Hippocampal formation (tissue), 2 donors: ENCODE data around the gene B3GNT9.

Experiments used
- DNase-seq, 2 donors: peaks; one replicate each; lab custom pipeline; 2025; lab: John Stamatoyannopoulos, UW

B3GNT9 gene

DNA sequence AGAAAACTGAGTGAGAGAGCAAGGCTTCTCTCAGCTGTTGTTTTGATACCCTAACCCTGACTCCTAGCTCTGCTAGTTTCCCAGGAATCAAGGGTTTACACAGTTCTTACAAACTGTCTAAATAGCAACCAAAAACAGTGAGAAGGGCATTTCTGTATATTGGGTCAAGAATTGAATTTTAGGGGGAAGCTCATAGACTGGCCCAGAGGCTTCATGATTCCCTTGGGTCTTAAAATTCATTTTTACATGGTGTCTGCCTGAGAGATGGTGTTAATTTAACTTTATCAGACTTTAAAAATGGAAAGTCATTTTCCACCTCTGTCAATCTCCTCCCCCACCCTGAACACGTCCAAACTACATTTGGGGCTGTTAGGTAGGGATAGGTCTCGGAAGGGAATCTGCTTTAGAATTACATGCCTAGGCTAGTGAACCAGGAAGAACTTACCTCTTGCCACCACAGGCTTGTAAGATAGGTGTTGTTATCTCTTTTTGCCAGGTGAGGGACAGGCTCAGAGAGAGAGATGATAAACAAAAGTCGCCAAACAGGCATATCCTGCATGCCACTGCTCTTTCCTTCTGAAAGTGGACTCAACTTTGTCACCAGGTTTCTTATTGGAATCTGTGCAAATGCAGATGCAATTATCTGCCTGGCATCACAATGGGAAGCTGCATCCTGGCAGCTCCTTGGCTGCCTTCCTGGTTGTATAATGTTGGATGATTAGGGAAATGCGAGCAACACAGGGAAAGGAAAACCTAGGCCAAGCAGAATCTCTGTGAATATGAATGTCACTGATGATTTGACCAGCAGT is 38.0 kb downstream of the B3GNT9 start:
- no peak for DNase-seq

DNA sequence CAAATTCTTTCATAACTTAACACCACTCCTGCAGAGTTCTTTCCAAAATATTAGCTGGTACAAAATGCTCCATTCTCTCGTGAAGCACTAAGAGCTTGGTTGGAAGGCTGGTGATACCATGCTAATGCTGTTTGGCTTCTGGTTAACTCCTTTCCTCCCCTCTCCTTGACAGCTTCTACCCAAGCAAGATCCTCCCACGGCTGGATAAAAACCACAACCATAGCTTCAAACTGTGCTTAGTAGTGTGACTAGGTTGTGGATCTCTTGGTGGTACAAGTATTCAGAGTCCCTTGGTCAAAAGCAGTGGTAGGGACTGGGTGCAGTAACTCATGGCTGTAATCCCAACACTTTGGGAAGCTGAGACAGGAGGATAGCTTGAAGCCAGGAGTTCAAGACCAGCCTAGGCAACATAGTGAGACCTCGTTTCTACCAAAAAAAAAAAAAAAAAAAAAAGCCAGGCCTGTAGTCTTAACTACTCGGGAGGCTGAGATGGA is 38.8 kb downstream of the B3GNT9 start:
- DNase-seq = no peak

DNA sequence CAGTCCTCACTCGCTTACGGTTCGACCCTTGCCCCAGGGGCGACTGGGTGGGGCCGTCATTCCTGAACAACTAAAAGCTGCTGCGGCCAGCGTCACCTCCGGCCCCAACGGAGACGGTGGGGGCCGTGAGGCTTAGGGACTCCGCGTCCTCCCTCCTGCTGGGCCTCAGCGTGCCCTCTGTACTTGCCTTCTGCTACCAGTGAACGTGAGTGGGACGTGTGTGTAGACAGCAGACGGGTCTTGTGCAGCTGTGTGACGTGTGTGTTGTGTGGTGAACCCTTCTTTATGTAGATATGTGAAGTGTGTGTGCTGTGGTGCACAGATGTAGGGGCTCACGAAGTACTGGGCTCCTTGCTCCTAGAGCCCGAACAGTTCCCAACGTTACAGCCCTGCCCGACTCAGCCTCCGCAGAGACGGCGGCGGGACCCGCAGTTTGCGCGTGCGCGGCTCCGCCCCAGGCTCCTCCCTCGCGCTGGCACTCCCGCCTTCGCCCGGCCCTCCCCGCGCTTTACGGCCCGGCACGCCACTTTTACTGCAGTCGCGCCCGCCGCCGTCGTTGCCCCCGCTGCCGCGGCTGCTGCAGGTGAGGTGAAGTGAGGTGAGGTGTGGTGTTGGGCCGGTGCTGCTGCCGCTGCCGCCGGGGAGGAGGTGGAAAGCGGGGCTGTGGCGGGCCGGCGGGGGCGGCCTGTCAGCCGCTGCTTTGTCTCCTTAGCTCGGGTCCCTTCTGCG is 41.2 kb downstream of the B3GNT9 start, which contains the start of gene PHAF1:
Gene PHAF1 (plus strand): TSS at position 535 of the 729 bp plus-strand sequence. CDS start 235 bp downstream, outside the sequence.
- DNase-seq = peak; percentile 89 to 93

DNA sequence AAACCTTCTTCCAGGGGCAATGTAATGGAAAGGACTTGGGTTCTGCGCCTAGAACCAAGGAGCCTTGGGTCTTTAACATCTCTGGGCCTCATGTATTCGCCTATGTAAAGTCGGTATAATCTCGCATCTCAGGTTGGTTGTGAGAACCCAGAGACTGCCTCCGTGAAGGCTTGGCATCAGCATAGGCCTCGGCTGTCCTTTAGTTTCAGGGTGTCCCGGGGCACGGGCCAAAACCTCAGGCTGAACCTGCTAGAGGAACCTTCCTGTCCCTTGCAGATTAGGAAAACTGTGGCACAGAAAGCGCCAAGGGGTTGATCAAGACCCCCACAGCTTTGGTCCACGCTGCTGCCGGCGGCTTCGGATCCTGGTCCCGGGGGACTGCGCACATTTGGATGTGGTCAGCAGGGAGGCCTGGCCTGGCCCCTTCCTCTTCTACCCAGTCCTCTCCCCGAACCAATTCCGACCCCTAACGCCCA is 41.8 kb downstream of the B3GNT9 start:
- no peak for DNase-seq

DNA sequence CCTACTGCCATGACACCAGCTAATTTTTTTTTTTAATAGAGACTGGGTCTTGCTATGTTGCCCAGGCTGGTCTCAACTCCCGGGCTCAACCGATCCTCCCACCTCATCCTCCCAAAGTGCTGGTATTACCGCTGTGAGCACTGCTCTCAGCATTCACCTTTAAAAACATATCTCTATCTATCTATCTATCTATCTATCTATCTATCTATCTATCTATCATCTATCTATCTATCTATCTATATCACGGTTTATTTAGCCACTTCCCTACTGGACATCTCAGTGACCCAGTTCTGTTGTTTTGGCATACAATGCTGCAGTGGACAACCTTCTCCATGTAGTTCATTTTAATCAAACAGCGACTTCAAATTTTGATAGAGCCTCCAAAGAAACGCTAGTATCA is 42.3 kb downstream of the B3GNT9 start:
- DNase-seq = no peak

DNA sequence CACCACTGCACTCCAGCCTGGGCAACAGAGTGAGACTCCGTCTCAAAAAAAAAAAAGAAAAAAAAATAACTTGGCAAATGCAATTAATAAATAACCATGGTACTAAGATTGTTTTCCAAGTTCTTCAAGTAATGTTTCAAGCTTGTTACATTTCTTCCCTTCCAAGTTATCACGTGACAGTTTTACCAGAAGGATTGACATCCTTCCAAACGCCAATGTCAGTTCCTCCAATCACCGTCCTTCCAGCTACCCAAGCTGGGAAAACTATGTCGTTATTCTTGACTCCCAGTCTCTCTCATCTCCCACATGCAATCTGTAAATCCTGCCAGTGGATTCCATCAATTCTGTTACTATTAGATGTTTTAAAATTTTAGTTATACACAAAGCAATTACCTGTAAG is 44.9 kb downstream of the B3GNT9 start:
- peak in 1 of 2 donors; percentile 28 for DNase-seq

DNA sequence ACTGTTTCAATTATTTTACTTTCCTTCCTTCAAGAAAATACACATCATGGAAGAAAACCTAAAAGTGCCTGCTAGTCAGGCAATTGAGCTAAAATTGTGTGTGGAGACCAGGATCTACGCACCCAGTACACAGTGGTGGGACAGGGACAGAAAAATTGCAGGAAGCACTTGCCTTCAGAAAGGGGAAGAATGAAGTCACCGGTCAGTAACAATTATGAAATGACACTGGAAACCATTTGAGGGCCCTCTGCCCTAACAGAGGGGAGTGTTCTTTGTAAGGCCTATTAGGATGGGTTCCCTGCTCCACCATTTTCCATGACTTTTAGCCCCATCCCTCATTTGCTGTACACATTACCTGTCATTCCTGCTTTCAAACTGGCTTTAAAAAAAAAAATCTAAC is 45.6 kb downstream of the B3GNT9 start:
- no peak for DNase-seq

DNA sequence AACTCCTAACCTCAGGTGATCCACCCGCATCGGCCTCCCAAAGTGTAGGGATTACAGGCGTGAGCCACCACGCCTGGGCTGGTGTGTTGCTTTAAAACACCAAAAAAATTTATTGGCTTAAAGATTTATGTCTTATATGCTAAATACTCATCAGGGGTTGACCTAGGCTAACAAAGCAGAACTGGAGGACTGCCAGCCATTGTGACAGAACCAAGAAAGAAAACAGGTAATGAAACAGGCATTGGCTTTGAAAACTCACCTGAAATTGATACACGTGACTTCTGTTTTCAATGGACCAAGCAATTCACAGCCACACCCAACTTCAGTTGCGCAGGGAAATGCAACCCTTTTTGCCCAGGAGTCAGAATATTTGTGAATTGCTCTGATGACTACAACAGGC is 46.0 kb downstream of the B3GNT9 start:
- no peak for DNase-seq

DNA sequence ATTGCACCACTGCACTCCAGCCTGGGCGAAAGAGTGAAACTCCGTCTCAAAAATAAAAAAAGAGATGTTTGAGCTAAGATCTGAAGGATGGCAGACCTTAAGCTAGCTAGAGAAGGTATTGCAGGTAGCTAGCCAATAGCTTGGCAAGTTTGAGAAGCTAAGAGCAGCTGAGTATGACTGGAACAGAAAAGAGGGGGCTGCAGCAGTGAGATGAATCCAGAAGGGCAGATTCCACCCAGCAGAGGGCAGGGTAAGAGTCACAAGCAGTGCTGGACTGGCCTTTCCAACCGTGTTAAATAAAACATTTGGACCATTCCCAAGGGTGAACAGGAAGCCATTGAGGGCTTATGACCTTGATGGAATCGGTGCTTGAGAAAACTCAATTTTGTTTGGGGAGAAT is 46.7 kb downstream of the B3GNT9 start:
- DNase-seq = no peak

DNA sequence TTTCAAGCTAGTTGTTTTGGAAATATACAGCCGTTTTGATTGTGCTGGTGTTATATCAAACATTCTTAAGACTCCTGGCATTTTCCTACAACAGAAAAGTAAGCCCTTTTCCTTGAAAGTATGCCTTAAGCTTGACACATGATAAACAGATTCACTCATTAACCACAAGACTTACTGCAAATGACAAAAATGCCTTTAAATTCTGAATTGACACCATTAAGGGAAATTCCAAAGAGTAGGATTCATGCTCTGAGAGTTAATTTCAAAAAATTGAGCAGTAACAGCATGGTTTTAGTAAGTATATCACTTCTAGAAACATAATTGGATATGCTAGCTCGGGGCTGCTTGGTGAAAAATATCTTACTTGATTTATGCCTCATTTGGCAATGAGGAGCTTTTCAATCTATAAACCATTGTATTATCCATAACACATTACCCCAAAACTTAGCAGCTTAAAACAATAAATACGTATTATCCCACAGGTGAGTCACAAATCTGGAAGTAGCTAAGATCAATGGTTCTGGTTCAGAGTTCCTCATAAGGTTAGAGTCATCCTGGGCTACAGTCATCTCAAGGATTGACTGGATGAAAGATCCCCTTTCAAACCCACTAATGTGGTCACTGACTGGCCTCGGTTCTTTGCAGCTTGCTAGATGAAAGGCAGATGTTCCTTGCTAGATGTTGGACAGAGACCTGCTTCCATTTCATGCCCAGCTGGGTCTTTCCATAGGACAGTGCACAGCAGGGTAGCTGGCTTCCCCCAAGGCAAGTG is 49.3 kb downstream of the B3GNT9 start:
- no peak for DNase-seq

DNA sequence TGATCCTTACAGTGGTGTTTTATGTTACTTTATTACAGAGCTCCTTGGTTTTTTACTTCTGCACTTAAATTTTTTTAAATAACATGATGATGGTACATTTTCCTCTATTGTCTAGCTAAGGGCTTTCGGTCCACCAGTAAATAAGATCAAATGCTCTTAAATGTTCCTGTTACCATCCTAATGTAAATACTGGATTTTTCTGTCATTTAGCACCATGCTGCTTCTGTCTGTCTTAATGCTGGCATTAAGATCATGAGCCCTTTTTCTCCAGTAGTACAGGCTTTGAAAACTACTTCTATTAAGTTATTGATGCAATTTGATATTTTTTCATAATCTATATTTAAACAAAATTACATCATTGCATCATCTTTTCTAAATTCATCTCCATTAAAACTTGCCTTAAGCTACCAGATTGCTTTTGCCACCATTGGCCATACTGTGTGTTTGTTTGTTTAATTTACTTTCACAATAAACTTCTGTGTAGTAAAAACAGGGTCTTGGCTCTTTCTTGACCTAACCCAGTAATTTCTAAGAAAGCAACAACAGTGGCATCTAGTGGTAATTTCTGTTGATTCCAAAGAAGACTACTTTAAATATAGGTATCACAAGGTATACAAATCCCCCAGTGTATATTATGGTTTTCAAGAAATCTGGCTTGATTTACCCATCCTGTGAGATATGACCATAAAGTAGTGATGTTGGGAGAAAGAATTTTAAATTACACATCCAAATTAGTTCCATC is 50.1 kb downstream of the B3GNT9 start:
- DNase-seq = peak in 1 of 2 donors; percentile 45

DNA sequence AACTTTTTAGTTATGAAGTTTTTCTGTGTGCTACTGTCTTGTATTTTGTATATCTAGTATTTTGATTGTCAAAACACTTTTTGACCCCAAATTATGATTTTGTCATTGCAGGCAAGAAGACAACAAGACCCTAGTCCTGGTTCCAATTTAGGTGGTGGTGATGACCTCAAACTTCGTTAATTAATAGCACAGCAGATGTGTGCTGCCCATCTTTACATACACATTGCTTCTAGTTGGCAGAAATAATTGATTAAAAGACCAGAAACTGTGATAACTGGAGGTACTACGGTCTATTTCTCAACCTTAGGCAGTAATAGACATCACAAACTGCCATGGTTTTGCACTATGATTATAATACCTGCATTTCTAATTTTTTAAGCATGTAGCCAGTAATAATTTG is 52.2 kb downstream of the B3GNT9 start:
- DNase-seq = no peak
